GM18867 (cell line): Measurements from ENCODE around the gene TTYH2.
"Not testable (repeated sequence)": the region's sequence is repeated elsewhere in the genome, so short reads cannot be mapped to it uniquely, and the experiment has no call there.

Experiments
- ATAC-seq: cut with Tn5 transposase; IDR thresholded peaks from one replicate; pipeline ENCODE4 v1.9.1; 2021; ENCODE audit warnings: mild to moderate bottlenecking, moderate library complexity; ENCODE audit not compliant: unreplicated experiment

TTYH2 gene

DNA sequence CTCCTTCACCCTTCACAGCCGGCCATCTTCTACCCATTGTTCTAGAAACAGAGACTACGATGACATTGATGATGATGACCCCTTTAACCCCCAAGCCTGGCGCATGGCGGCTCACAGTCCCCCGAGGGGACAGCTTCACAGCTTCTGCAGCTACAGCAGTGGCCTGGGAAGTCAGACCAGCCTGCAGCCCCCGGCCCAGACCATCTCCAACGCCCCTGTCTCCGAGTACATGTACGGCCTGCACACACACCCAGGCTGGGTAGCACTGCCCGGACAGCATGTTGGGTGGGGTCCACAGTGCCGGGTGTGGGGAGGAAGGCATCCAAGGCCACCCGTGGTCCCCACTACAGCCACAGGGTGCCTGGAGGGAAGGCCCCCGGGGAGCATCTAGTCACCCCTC is 39.7 kb downstream of the TTYH2 start:
- ATAC-seq, result no peak

GRCh38 chr17:74257311-74257710 is 43.9 kb downstream of the TTYH2 start:
- no peak for ATAC-seq

DNA sequence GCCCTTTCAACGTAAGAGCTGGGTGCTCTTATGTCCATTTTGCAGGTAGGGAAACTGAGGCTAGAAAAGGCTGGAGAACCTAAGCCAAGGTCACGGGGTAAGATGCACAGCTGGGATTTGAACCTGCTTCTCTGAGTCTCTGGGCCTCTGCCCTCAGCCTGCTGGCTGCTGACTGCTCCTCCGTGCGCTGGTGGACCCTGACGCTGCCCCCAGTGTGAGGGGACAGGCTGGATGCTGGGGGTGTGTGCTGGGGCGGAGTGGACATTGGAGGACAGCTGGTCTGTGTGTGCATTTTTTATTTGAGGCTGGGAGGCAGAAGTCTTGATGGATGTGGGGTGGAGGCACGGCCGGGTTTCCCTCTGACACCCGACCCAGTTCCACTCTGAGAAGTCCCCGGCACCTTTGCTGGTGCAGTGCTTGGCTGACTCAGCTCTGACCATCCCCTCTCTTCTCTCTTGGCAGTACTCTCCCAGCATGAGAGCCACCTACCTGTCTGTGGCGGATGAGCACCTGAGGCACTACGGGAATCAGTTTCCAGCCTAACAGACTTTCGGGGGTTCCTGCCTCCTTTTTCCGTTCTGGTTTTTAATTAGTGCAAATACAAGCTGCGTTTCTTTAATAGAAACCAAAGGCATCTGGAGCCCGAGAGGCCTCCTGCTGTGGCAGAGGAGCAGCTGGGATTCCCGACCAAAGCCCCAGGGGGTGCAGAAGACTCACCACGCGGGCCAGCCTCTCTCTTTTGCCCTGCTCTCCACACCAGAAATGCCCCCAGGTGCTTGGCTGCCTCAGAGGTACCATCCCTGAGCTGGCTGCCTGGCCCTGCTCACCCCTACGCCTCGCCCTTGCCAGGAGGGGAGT is 46.5 kb downstream of the TTYH2 start:
- no peak for ATAC-seq

GRCh38 chr17:74260525-74260850 is 47.1 kb downstream of the TTYH2 start:
- no peak for ATAC-seq

DNA sequence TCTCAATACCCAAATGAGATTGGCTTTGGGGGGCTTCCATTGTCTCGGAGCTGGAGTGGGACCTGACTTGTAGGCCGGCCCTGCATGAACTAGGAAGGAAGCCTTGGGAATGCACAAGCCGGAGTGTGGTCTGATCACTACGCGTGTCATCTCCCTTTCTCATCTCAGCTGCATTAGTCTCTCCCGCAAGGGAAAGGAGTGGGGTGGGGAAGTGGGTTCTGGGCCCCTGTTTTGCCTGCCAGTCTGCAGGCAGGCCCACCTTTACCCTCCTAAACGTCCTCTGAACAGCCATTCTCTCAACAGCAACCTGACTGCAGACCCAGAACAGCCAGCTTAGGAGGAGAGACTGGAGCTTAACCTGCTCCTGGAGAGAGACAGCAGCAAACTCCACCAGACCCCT is 49.2 kb downstream of the TTYH2 start:
- no peak for ATAC-seq

DNA sequence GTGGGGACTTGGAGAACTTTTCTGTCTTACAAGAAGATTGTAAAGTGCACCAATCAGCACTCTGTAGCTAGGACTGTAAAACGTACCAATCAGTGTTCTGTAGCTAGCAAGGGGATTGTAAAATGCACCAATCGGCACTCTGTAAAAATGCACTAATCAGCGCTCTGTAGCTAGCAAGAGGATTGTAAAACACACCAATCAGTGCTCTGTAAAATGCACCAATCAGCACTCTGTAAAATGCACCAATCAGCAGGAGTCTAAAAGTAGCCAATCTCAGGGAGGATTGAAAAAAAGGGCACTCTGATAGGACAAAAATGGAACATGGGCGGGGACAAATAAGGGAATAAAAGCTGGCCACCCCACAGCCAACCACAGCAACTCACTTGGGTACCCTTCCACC is 53.7 kb downstream of the TTYH2 start:
- ATAC-seq, result not testable (repeated sequence)

GRCh38 chr17:74267579-74267978 is 54.2 kb downstream of the TTYH2 start:
- ATAC-seq, result no peak

GRCh38 chr17:74267987-74268499 is 54.7 kb downstream of the TTYH2 start:
- ATAC-seq, result no peak

DNA sequence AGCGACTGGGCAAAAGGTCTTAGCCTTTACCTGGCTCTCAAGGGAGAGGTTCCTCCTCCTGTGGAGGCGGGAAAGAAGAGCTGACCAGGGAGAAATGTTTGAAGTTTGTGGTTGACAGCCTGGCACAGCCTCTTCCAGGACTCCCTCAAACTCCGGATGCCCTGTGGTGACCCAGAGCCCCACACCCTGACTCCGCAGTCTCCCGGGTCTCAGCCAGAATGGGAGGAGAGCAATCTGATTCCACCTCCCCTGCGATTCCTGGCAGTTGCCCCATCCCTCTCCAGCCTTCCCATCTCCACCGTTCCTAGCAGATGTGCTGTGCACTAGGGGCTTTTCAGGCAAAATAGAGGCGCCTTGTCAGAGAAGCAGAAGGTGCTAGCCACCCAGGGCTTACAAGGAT is 55.2 kb downstream of the TTYH2 start:
- no peak for ATAC-seq

DNA sequence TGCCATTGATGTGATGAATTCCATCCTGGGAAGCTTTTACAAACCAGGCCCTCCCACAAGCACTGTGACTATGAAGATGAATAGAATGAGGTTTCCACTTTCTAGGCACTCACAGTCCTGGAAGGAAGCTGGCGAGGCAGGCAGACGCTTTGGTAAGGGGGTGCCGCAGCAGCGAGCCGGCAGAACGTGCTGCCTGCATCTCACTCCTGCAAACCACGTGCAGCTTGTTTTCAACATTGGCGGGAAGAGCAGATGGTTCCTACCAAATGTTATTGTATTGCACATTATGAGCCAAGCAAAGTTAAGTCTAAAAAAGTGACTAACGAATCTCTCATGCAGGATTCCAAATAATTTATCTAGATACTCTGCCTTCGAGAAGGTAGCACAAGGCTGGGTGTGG is 57.0 kb downstream of the TTYH2 start:
- ATAC-seq, result no peak

GRCh38 chr17:74271281-74271680 is 57.9 kb downstream of the TTYH2 start:
- no peak for ATAC-seq

DNA sequence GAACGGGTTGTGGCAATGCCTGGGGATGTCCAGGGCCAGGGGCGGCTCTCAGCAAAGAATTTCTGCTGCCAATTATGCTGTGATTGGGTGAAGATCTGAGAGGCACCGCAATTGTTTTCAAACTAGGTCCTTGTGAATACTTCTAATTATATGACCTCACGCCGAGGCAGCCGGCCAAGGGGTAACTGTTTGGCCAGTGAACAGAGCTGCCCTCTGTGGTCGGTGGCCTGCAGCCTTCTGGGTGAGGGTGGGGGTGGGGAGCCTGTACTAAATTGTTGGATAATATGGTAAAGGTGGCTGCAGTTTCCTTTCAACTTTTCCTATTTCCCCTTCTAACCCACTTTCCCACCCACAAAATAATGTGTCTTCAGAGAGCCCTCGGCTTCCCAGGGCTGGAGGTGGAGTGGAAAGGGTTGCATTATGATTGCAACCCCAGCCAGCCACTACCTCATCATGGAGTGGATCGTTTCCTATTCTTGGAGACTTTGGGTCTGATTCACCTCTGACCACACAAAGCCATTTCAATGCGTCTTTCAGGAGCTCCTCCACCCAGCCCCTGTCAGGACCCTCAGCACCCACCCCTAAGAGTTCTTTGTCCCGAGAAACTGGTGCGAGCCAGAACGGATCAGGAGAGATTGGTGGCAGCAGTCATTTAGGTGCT is 58.7 kb downstream of the TTYH2 start:
- ATAC-seq, result no peak

GRCh38 chr17:74272731-74273201 is 59.4 kb downstream of the TTYH2 start:
- no peak for ATAC-seq

DNA sequence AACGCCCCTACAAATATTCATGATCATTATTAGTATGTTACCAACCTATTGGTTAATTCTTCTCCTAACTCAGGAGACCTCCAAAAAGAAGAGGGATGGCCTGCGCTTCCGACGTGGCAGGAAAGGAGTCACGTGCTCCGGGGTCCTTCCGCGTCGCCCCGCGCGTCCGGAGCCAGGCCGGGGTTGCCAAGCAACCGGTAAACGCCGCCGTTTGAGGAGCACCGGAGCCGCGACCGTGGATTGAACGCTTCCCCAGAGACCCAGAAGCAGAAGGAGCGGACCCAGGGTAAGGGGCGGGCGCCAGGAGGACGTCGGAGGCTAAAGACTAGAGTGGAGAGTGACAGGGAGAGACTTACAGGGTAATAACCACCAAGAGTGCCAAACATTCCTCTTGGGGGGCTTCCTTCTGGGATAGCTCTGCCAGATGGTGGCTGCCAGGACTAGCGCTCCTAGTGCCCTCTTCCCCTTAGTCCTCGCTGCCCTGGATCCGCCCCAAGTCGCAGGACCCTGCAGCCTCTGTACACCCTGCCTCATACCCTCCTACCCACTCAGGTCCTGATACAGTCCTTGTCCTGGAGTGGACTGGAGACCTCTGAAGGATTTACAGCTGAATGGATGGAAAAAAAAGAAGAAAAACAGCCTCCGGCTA is 60.8 kb downstream of the TTYH2 start, which contains the start of gene DNAI2:
TSS of gene DNAI2 (plus strand) at position 175 of the 649 bp plus-strand sequence. CDS start 7,584 bp downstream, outside the sequence.
- ATAC-seq, result no peak

- no peak for ATAC-seq
Measured at GRCh38 chr17:74274709-74275340, 61.5 kb downstream of the TTYH2 start.

- no peak for ATAC-seq
Measured at GRCh38 chr17:74276051-74276476, 62.7 kb downstream of the TTYH2 start.

GRCh38 chr17:74276541-74277009 is 63.2 kb downstream of the TTYH2 start:
- ATAC-seq, result no peak

DNA sequence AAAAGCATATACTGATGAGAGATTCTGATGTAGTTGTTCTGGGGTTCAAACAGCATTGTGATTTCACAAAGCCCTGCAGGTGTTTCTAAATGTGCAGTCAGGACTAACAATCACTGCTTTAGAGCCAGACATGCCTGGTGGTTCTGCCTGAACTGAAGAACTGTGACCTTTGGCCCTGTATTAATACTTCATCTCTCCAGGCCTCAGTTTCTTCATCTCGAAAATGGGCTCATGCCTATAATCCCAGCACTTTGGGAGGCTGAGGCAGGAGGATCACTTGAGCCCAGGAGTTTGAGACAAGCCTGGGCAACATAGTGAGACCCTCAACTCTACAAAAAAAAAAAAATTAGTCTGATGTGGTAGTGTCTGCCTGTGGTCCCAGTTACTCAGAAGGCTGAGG is 64.6 kb downstream of the TTYH2 start:
- ATAC-seq, result no peak

DNA sequence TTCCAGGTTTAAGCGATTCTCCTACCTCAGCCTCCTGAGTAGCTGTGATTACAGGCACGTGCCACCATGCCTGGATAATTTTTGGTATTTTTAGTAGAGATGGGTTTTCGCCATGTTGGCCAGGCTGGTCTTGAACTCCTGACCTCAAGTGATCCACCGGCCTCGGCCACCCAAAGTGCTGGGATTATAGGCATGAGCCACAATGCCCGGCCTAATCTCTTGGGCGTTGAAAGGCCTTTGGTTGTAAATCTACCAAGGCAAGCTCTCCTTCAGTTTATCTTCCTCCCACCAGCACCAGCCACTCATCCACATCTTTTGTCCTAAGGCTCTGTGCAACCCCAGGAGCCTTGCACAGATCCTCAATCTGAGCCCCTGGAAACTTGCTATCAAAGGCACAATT is 66.2 kb downstream of the TTYH2 start:
- not testable (repeated sequence) for ATAC-seq

DNA sequence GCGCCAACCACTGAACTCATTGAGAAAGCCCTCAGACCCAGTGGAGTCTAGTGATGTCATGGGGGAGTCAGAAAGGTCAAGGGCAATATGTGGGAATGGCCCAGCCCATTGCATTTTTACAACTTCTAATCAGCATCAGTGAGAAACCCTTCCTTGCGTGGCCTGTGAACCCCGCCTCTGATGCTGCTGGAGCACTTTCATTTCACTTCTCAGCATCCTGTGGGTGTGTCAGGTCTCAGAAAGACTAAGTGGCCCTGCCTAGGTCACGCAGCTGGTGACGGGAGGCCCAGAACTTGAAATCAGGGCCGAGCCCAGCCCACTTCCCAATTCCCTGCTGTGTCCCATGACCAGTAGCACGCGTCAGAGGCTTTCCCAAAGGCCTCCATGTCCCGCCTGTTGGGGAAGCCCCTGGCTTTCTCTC is 66.7 kb downstream of the TTYH2 start:
- no peak for ATAC-seq

DNA sequence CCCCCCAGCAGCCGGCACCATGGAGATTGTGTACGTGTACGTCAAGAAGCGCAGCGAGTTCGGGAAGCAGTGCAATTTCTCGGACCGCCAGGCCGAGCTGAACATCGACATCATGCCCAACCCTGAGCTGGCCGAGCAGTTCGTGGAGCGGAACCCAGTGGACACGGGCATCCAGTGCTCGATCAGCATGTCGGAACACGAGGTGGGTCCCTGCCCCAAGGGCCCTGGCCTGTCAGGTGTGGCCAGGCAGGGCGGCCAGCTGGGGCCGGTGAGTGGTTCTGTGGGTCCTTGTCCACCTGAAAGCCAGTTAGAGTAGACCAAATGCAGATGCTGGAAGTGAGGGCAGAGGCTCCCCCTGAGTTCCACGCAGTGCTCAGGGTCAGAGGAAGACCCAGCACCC is 68.4 kb downstream of the TTYH2 start:
- no peak for ATAC-seq
